ENCODE measurements around the gene PACRGL.
A peak's percentile ranks its signal among the peaks of the same experiment; 100 is the strongest.
"Not testable (repeated sequence)": the region's sequence is repeated elsewhere in the genome, so short reads cannot be mapped to it uniquely, and the experiment has no call there.

Gene PACRGL

DNA sequence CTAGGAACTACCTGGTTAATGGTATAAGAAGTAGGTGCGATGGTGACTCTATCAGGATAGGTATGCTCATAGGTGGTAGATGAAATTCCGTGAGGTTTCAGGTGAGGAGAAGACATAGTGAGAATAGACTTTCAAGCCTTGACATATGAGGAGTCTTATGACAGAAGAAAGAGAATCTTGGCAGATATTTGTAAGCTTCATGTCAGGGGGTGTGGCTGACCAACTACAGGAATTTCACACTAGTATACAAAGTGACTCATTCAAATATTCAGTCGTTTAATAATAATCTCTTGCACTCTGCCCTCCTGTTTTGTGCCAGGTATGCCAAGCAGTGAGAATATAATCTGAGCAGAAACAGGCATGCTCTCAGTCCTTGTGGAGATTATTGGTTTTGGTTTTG is 22.8 kb downstream of the PACRGL start:
- FAIRE-seq (no peak), DNase-seq (ENCODE audit: low spot score) (no peak)

GRCh38 chr4:20723463-20723862 is 23.2 kb downstream of the PACRGL start:
- FAIRE-seq = no peak
- DNase-seq (ENCODE audit: low spot score) = no peak

DNA sequence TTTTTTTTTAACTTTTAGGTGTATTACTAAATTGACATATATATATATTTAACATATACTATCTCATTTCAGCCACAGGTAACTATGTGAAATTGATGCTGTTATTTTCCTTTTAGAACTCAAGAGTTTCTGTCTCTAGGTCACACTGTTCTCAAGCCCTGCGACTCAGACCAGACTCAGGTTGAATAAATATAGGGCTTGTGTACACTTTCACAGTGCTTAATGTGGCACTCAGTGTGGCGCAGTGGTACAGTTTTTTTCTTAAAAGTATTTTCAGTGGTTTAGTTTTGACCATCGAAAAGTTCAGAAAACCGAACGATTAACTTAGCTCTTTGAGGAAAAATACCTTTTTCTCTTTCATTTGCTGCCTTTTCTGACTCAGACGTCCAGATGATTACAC is 24.7 kb downstream of the PACRGL start:
- FAIRE-seq (no peak), DNase-seq (ENCODE audit: low spot score) (no peak)

DNA sequence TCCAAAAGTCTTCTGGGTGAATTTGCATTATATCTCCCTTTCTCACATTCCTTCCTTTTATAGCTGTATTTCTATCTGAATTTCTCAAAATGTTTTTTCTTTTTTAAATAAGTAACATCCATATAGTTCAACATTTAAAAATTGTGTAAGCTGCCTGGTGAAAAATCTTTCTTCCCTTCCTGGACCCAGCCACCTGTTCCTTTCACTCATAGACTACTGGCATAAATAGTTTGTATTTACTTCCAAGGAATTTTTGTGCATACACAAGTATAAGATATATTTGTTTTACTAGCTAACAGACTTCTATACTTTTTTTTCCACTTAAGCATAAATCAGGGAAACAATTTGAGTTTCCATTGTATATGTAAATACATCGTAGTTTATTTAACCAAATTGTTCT is 35.7 kb downstream of the PACRGL start:
- DNase-seq (ENCODE audit: low spot score) (no peak), FAIRE-seq (no peak)

DNA sequence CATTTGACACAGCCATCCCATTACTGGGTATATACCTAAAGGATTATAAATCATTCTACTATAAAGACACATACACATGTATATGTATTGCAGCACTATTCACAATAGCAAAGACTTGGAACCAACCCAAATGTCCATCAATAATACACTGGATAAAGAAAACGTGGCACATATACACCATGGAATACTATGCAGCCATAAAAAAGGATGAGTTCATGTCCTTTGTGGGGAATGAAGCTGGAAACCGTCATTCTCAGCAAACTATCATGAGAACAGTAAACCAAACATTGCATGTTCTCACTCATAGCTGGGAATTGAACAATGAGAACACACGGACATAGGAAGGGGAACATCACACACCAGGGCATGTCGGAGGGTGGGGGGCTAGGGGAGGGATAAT is 45.7 kb downstream of the PACRGL start:
- DNase-seq (ENCODE audit: low spot score); FAIRE-seq: not testable (repeated sequence)

DNA sequence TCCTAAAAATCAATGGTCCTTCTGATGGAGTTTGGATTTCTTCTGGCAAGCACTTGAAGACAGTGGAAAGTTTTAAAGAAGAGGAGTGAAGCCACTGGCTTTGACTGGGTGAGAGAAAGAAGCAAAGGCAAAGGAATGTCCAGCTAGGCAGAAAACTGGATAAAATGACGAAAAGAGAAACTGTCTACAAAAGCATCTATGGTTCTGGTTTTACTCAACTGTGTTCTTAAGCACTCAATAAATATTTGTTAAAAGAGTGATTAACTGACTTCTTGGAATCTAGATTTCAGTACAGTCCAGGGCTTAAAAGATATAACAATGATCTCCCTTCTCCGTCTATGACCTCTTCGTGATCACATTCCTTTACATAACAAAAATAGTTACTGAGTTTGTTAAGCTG is 52.4 kb downstream of the PACRGL start:
- no peak for DNase-seq (ENCODE audit: low spot score)
- FAIRE-seq = no peak

- DNase-seq (ENCODE audit: low spot score) (no peak), FAIRE-seq (no peak)
These were observed 53.8 kb downstream of the PACRGL start for GRCh38 chr4:20754036-20754435.

DNA sequence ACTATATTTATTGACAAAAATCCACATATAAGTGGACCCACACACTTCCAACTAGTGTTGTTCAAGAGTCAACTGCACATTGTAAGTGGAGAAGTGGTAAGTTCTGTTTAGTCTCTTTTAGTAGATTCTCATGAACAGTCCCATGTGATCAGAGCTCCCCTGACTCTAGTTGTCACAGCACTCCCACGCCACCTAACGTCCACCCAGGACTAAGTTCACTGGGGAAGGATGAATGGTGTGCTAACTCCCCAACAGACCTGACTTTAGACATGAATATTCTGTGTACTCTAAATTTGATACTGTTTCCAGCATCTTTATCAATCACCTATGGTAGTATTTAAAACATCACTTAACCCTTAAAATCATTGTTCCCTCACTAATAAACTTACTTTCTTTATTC is 59.8 kb downstream of the PACRGL start:
- DNase-seq (ENCODE audit: low spot score) (no peak), FAIRE-seq (no peak)

DNA sequence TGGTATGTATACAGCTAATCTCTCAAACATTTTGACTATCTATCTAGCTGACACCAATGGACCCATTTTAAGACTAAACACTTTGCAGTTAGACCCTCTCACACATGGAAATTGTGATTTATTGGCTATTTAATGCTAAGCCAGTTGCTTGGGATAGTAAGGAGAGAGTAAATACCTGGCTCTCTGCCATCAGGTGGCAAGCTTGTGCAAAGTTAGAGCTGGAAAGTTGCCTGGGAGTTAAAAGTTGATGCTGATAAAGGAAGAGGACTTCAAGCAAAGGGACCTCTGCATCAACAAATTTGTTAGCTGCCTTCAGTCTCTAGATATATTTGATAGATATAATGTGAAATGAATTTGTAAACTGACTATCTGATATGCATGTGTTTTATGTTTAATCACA is 61.1 kb downstream of the PACRGL start:
- FAIRE-seq = no peak

DNA sequence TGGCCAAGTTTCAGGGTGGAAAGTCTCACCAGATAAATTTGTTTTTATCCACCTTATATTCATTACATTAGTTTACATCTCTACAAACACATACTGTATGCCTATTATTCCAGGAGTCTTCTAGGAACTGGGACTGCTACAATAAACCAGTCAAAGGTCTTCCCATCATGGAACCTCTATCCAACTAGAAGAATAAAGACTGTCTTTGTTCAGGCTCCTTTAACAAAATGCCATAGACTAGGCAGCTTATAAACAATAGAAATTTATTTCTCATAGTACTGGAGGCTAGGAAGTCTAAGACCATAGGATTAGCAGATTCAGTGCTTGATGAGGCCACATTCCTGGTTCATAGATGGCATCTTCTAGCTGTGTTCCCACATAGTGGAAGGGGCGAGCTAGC is 61.6 kb downstream of the PACRGL start:
- no peak for FAIRE-seq
- DNase-seq (ENCODE audit: low spot score) = no peak

More for the DNA sequence above, 61.1 kb downstream of the PACRGL start:
- DNase-seq (ENCODE audit: low spot score) = no peak

DNA sequence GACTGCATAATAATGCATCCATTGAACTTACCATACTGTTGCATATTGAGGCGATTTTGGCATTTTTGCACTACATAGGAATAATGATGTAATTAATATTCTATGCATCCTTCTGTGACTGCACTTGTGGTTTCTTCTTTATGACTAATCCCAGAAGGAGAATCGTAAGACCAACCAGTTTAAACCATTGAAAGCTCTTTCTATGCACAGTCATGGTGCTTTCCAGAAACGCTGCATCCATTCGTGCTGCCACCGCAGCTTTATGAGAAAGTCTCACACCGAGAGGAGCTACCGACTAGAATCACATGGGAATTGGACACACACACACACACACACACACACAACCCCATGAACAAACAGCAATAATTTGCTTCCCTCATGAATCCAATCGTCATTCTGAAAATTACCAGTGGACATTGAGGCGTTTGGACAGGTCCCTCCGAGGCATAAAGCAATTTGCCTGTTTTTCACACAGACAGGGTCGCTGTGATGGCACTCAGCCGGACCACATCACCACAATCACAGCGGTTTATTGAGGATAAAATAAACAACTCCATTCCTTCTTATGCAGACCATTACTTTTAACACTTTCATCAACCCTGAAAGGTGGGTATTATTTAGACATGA is 64.2 kb downstream of the PACRGL start:
- FAIRE-seq (no peak), DNase-seq (ENCODE audit: low spot score) (no peak)

DNA sequence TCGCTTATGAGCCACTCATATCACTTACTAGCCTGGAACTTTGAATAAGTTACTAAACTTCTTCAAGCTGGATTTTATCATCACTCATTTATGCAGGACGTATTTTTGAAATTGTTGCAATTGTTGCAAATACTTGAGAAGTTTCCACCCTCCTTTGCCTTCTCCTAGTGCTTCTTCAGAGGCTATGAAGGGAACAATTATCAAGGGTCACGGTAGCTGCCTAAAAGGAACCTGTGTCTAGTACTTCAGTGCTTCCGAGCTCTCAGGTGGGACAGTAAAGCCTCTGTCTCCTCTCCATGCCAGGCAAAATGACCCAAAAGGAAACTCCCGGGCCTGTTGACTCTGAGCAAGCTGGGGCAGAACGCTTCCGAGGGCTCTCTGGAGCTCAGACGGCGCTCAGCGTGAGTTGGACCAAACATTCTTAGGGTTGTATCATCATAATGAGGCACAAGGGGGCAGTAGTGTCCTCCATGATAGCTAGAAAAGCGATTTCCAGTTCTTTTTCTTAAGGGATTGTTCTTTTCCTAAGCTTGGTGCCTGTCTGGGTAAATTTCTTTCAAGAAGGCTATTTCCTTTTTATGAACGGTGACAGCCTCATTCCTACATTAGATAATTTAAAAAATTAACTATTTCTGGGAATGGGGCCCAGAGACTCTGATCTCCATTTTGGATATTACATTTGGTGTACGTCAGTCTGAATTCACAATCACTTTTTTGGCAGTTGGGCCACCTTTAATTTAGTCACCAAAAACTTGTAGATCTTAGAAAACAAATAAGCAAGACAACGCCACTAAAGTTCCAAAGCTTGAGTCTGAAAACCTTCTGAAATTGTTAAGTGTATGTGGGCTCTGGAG is 73.1 kb downstream of the PACRGL start:
- peak; percentile 38 for DNase-seq (ENCODE audit: low spot score)
- FAIRE-seq = peak; percentile 11

- FAIRE-seq = no peak
These were observed 78.6 kb downstream of the PACRGL start for GRCh38 chr4:20778896-20779295.

GRCh38 chr4:20783134-20783533 is 82.9 kb downstream of the PACRGL start:
- FAIRE-seq; DNase-seq (ENCODE audit: low spot score): not testable (repeated sequence)

More at GRCh38 chr4:20778896-20779295, 78.6 kb downstream of the PACRGL start:
- DNase-seq (ENCODE audit: low spot score) = no peak

DNA sequence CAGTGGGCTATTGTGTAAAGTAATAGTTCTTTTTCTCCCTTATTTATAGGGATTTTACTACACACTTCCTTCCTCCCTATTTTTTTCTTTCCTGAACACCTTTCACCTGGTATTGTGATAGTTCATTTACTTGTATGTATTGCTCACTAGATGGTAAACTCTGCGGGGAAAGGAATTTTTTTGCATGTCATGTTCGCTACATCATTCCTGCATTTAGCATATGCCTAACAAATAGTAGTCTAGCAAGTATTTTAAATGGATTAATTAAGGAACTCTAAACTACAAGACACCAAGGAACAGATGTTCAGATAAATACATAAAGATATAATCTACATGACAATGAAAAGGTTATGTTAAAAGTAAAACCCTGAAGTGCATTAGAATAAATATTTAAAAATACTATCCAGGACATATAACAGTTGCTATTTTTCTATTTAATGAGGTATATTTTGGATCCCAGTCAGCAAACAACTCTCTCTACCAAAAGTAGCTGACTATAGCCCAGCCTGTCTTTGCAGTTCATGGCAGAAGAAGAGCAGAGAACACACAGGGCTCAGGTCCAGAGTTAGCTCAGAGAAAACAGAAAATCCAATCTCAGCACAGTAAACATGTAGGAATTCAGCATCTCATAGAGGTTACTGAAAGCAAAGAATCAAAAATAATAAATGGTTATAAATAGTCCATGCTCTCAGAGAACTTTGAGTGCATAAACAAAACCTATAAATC is 87.8 kb downstream of the PACRGL start:
- DNase-seq (ENCODE audit: low spot score) (no peak), FAIRE-seq (no peak)
